Testis (tissue), 2 donors: ENCODE results near the gene NARF.

Experiments
- CTCF ChIP-seq, 3 experiments: fragments of 450-650 bp in 2 of 3; fragments of 200-600 bp in 1 of 3; sonication (generic) in 1 of 3; IDR thresholded peaks; one replicate each; pipeline ENCODE4 v1.5.1; 2016 to 2019; ENCODE audit warnings: antibody characterized with exemption in 3 of 3, mild to moderate bottlenecking in 2 of 3, moderate library complexity in 1 of 3
- POLR2A ChIP-seq: fragments of 450-650 bp; IDR thresholded peaks from one replicate; pipeline ENCODE4 v1.6.1; 2017; ENCODE audit warnings: antibody characterized with exemption, mild to moderate bottlenecking, moderate library complexity

GRCh38 chr17:82435103-82435502 is 23.4 kb upstream of the NARF start:
- TF ChIP-seq CTCF (IDR thresholded peaks at IDR 0.05) (no peak), POLR2A (no peak)
